T-helper 2 cell treated with Interferon-gamma antibody and Interleukin-4, amounts not matched to agents 5 μg/mL and 100 μg/mL, for 36 hours (primary cell): ENCODE measurements around the gene TSHZ2.

ENCODE experiments used
- DNase-seq: peaks from one replicate; pipeline ENCODE4 v3.0.0; 2021; ENCODE audit warnings: low spot score
- H3K27ac Mint-ChIP-seq: one replicate; pipeline ENCODE4 v1.8.0; 2021; ENCODE audit warnings: mild to moderate bottlenecking, mixed read lengths
- H3K27me3 Mint-ChIP-seq: one replicate; pipeline ENCODE4 v1.8.0; 2021; ENCODE audit warnings: low read depth, mixed read lengths
- H3K36me3 Mint-ChIP-seq: one replicate; pipeline ENCODE4 v1.8.0; 2021; ENCODE audit warnings: low read depth, mixed read lengths
- H3K4me1 Mint-ChIP-seq: one replicate; pipeline ENCODE4 v1.8.0; 2021; ENCODE audit warnings: low read depth, mixed read lengths
- H3K4me3 Mint-ChIP-seq: one replicate; pipeline ENCODE4 v1.8.0; 2022; ENCODE audit warnings: mild to moderate bottlenecking, moderate library complexity, mixed read lengths
- H3K9me3 Mint-ChIP-seq: one replicate; pipeline ENCODE4 v1.8.0; 2021; ENCODE audit warnings: mixed read lengths

Gene TSHZ2

GRCh38 chr20:53194306-53195290, 222.4 kb downstream of the TSHZ2 start:
- H3K36me3 Mint-ChIP-seq = no peaks in the 10 kb centered on the region
- H3K4me3 Mint-ChIP-seq = no peak overlapping the region
- no peak for DNase-seq
- no peak overlapping the region for H3K27ac Mint-ChIP-seq
- no peaks in the 10 kb centered on the region for H3K27me3 Mint-ChIP-seq
- H3K4me1 Mint-ChIP-seq = no peaks in the 10 kb centered on the region
- H3K9me3 Mint-ChIP-seq = no peaks in the 10 kb centered on the region

- Mint-ChIP-seq H3K27ac (no peak overlapping the region), H3K9me3 (no peaks in the 10 kb centered on the region), H3K36me3 (no peaks in the 10 kb centered on the region), H3K27me3 (no peaks in the 10 kb centered on the region), H3K4me3 (no peak overlapping the region), H3K4me1 (no peaks in the 10 kb centered on the region)
- DNase-seq = no peak
Observed at GRCh38 chr20:53195876-53196610, 223.9 kb downstream of the TSHZ2 start.

- no peaks in the 10 kb centered on the region for H3K4me1 Mint-ChIP-seq
- no peak overlapping the region for H3K4me3 Mint-ChIP-seq
- no peaks in the 10 kb centered on the region for H3K27me3 Mint-ChIP-seq
- no peaks in the 10 kb centered on the region for H3K36me3 Mint-ChIP-seq
- no peaks in the 10 kb centered on the region for H3K9me3 Mint-ChIP-seq
- no peak for DNase-seq
- no peak overlapping the region for H3K27ac Mint-ChIP-seq
Observed at GRCh38 chr20:53201588-53201987, 229.4 kb downstream of the TSHZ2 start.

- Mint-ChIP-seq H3K4me1 (peaks cover under 1% of the 10 kb centered on the region), H3K9me3 (no peaks in the 10 kb centered on the region), H3K27me3 (no peaks in the 10 kb centered on the region), H3K4me3 (no peak overlapping the region), H3K27ac (no peak overlapping the region), H3K36me3 (no peaks in the 10 kb centered on the region)
- no peak for DNase-seq
Observed at GRCh38 chr20:53202777-53203176, 230.6 kb downstream of the TSHZ2 start.

- Mint-ChIP-seq H3K27me3 (no peaks in the 10 kb centered on the region), H3K9me3 (no peaks in the 10 kb centered on the region), H3K4me3 (no peak overlapping the region), H3K36me3 (no peaks in the 10 kb centered on the region), H3K4me1 (peaks cover 10% of the 10 kb centered on the region), H3K27ac (no peak overlapping the region)
- no peak for DNase-seq
Observed at GRCh38 chr20:53205046-53205445, 232.9 kb downstream of the TSHZ2 start.

GRCh38 chr20:53208110-53208832, 236.1 kb downstream of the TSHZ2 start:
- H3K4me3 Mint-ChIP-seq = peak overlapping the region; percentile 32
- H3K27me3 Mint-ChIP-seq = no peaks in the 10 kb centered on the region
- H3K27ac Mint-ChIP-seq = no peak overlapping the region
- DNase-seq = no peak
- H3K36me3 Mint-ChIP-seq = no peaks in the 10 kb centered on the region
- H3K4me1 Mint-ChIP-seq = peaks cover 10% of the 10 kb centered on the region
- no peaks in the 10 kb centered on the region for H3K9me3 Mint-ChIP-seq

- Mint-ChIP-seq H3K4me1 (peaks cover 17% of the 10 kb centered on the region), H3K4me3 (no peak overlapping the region), H3K36me3 (no peaks in the 10 kb centered on the region), H3K9me3 (no peaks in the 10 kb centered on the region), H3K27ac (no peak overlapping the region), H3K27me3 (no peaks in the 10 kb centered on the region)
- no peak for DNase-seq
Observed at GRCh38 chr20:53210041-53210440, 237.9 kb downstream of the TSHZ2 start.

GRCh38 chr20:53210931-53211330, 238.8 kb downstream of the TSHZ2 start:
- Mint-ChIP-seq H3K27me3 (no peaks in the 10 kb centered on the region), H3K36me3 (peaks cover 1% of the 10 kb centered on the region), H3K27ac (no peak overlapping the region), H3K4me1 (peaks cover 20% of the 10 kb centered on the region), H3K4me3 (no peak overlapping the region), H3K9me3 (no peaks in the 10 kb centered on the region)
- DNase-seq = no peak

- no peaks in the 10 kb centered on the region for H3K27me3 Mint-ChIP-seq
- peaks cover 1% of the 10 kb centered on the region for H3K36me3 Mint-ChIP-seq
- no peak overlapping the region for H3K27ac Mint-ChIP-seq
- no peaks in the 10 kb centered on the region for H3K9me3 Mint-ChIP-seq
- DNase-seq = no peak
- H3K4me1 Mint-ChIP-seq = peaks cover 28% of the 10 kb centered on the region
- no peak overlapping the region for H3K4me3 Mint-ChIP-seq
Observed at GRCh38 chr20:53212018-53212417, 239.9 kb downstream of the TSHZ2 start.

GRCh38 chr20:53214392-53214791, 242.2 kb downstream of the TSHZ2 start:
- Mint-ChIP-seq H3K4me1 (peaks cover 21% of the 10 kb centered on the region), H3K4me3 (no peak overlapping the region), H3K9me3 (no peaks in the 10 kb centered on the region), H3K27me3 (no peaks in the 10 kb centered on the region), H3K27ac (peak overlapping the region; percentile 85), H3K36me3 (peaks cover 1% of the 10 kb centered on the region)
- DNase-seq = no peak

GRCh38 chr20:53215166-53215565, 243.0 kb downstream of the TSHZ2 start:
- DNase-seq = peak; percentile 18
- Mint-ChIP-seq H3K4me1 (peaks cover 21% of the 10 kb centered on the region), H3K9me3 (no peaks in the 10 kb centered on the region), H3K27me3 (no peaks in the 10 kb centered on the region), H3K4me3 (peak overlapping the region; percentile 63), H3K36me3 (peaks cover 1% of the 10 kb centered on the region), H3K27ac (peak overlapping the region; percentile 85)

GRCh38 chr20:53216478-53216855, 244.3 kb downstream of the TSHZ2 start:
- Mint-ChIP-seq H3K27me3 (no peaks in the 10 kb centered on the region), H3K36me3 (peaks cover 1% of the 10 kb centered on the region), H3K9me3 (no peaks in the 10 kb centered on the region), H3K4me1 (peaks cover 21% of the 10 kb centered on the region), H3K27ac (peak overlapping the region; percentile 9), H3K4me3 (peak overlapping the region; percentile 19)
- DNase-seq = no peak

GRCh38 chr20:53216856-53217576, 244.9 kb downstream of the TSHZ2 start:
- peak; percentile 61 for DNase-seq
- Mint-ChIP-seq H3K36me3 (peaks cover 1% of the 10 kb centered on the region), H3K9me3 (no peaks in the 10 kb centered on the region), H3K27me3 (no peaks in the 10 kb centered on the region), H3K4me1 (peaks cover 21% of the 10 kb centered on the region), H3K4me3 (peak overlapping the region; percentile 19), H3K27ac (peak overlapping the region; percentile 9)
